K562 (cell line): ENCODE data around the gene SRRT. TPM values are rescaled to one million over a fixed set of nuclear protein-coding genes. Genes with fewer than 3 reads are reported as not detected.
A peak's percentile ranks its signal among the peaks of the same experiment; 100 is the strongest.

ENCODE experiments used
- ATF1 ChIP-seq, 2 experiments: fragments of 450-650 bp in 1 of 2; IDR thresholded peaks; 2 replicates each; pipeline ENCODE4 v1.6.1; 2016; ENCODE audit warnings: missing compliant biosample characterization in 1 of 2, missing genetic modification characterization in 1 of 2
- BRF2 ChIP-seq: IDR thresholded peaks from 3 replicates; pipeline ENCODE4 v1.6.1; 2011; ENCODE audit warnings: borderline replicate concordance, mild to moderate bottlenecking; ENCODE audit not compliant: insufficient read length, insufficient read depth
- C11orf30 ChIP-seq: fragments of 450-650 bp; IDR thresholded peaks from 2 replicates; pipeline ENCODE4 v1.6.1; 2016; ENCODE audit warnings: low read depth, mild to moderate bottlenecking
- CBX5 ChIP-seq: IDR thresholded peaks from 2 replicates; pipeline ENCODE4 v1.6.1; 2014; ENCODE audit warnings: low read depth, borderline replicate concordance
- CCAR2 ChIP-seq: fragments of 200-400 bp; formaldehyde crosslinking; IDR thresholded peaks from 2 replicates; pipeline ENCODE4 v1.6.1; 2017; ENCODE audit warnings: mild to moderate bottlenecking, low read depth, low read length
- HMG20B ChIP-seq: fragments of 250-450 bp; sonication (Bioruptor Pico); IDR thresholded peaks from 2 replicates; pipeline ENCODE4 v1.5.0; 2021; ENCODE audit warnings: mild to moderate bottlenecking
- POLR2G ChIP-seq: fragments of 200-400 bp; formaldehyde crosslinking; IDR thresholded peaks from 2 replicates; pipeline ENCODE4 v1.6.1; 2017; ENCODE audit warnings: low read depth, mild to moderate bottlenecking, antibody characterized with exemption, low read length, moderate library complexity
- SMARCB1 ChIP-seq: IDR thresholded peaks from 2 replicates; pipeline ENCODE4 v1.6.1; 2011; ENCODE audit warnings: improper control_type of control experiment, low read depth; ENCODE audit not compliant: insufficient read length
- SP2 ChIP-seq: IDR thresholded peaks from 2 replicates; pipeline ENCODE4 v1.6.1; 2011; ENCODE audit warnings: mild to moderate bottlenecking, low read depth, low read length, moderate library complexity; ENCODE audit not compliant: poor library complexity, severe bottlenecking; ENCODE audit errors: extremely low read depth
- STAT5A ChIP-seq: IDR thresholded peaks from 2 replicates; pipeline ENCODE4 v1.6.1; 2012; ENCODE audit warnings: low read length, inconsistent platforms, borderline replicate concordance
- TAF7 ChIP-seq: fragments of 450-650 bp; IDR thresholded peaks from 2 replicates; pipeline ENCODE4 v1.6.1; 2016; ENCODE audit warnings: missing genetic modification characterization, missing compliant biosample characterization
- TFE3 ChIP-seq: fragments of 450-650 bp; formaldehyde crosslinking; IDR thresholded peaks from 2 replicates; pipeline ENCODE4 v1.4.0; 2020; ENCODE audit warnings: mild to moderate bottlenecking, mixed read lengths
- THRAP3 ChIP-seq: fragments of 450-650 bp; IDR thresholded peaks from 2 replicates; pipeline ENCODE4 v1.6.1; 2016; ENCODE audit warnings: mild to moderate bottlenecking, inconsistent platforms, borderline replicate concordance
- ZNF140 ChIP-seq: fragments of 250-450 bp; sonication (Bioruptor Pico); IDR thresholded peaks from 2 replicates; pipeline ENCODE4 v1.8.0; 2021; ENCODE audit warnings: moderate library complexity, mild to moderate bottlenecking, inconsistent platforms
- ZNF224 ChIP-seq: sonication (generic); formaldehyde crosslinking; IDR thresholded peaks from 2 replicates; pipeline ENCODE4 v1.8.0; 2022; ENCODE audit warnings: mild to moderate bottlenecking, missing genetic modification reagents
- ZNF282 ChIP-seq: sonication (generic); formaldehyde crosslinking; IDR thresholded peaks from 2 replicates; pipeline ENCODE4 v1.8.1; 2023; ENCODE audit warnings: missing genetic modification reagents
- ZNF316 ChIP-seq: fragments of 450-650 bp; IDR thresholded peaks from 2 replicates; pipeline ENCODE4 v1.6.1; 2016
- ZNF76 ChIP-seq: fragments of 250-450 bp; sonication (Bioruptor Pico); IDR thresholded peaks from 2 replicates; pipeline ENCODE4 v1.4.0; 2020; ENCODE audit warnings: mild to moderate bottlenecking, moderate library complexity, borderline replicate concordance
- ZNF77 ChIP-seq: fragments of 250-450 bp; sonication (Bioruptor Pico); IDR thresholded peaks from 2 replicates; pipeline ENCODE4 v1.5.0; 2020
- ZNF79 ChIP-seq: fragments of 250-450 bp; sonication (Bioruptor Pico); IDR thresholded peaks from 2 replicates; pipeline ENCODE4 v1.4.0; 2020; ENCODE audit warnings: low read depth, mild to moderate bottlenecking, moderate library complexity
- polyA plus RNA-seq, 8 experiments: library from polyadenylated mRNA; depleted of rRNA in 4 of 8; stranded (reverse) in 5 of 8; unstranded in 3 of 8; fragments of >200 nt; fragmentation: Nextera tagmentation in 2 of 8; fragmentation: Illumina TruSeq in 1 of 8; extraction: Ambion mirVana in 2 of 8; extraction: Trizol in 1 of 8; gene quantifications; 2 replicates each; pipeline versions ENCODE4 v1.2.1 to v1.2.3, GENCODE V29; 2011 to 2014; ENCODE audit warnings: inconsistent platforms in 1 of 8, missing spikeins in 1 of 8
- total RNA-seq, 7 experiments: library from RNA; depleted of rRNA in 6 of 7; stranded (reverse); fragments of >200 nt in 6 of 7; fragmentation: Illumina TruSeq in 2 of 7; extraction: Trizol in 2 of 7; gene quantifications; 2 replicates each; pipeline versions ENCODE4 v1.2.1 to v1.2.3, GENCODE V29; 2011 to 2021; ENCODE audit warnings: low replicate concordance in 1 of 7
- TF ChIP-seq, protein P1 (sequence below): fragments of 250-450 bp; sonication (Bioruptor Pico); IDR thresholded peaks from 2 replicates; pipeline ENCODE4 v1.4.0; 2020; ENCODE audit warnings: mild to moderate bottlenecking, moderate library complexity, borderline replicate concordance
- TF ChIP-seq, protein P2 (sequence below): sonication (generic); formaldehyde crosslinking; IDR thresholded peaks from 2 replicates; pipeline ENCODE4 v1.8.0; 2022; ENCODE audit warnings: mild to moderate bottlenecking, low read depth, missing genetic modification reagents

SRRT gene
- total and polyA plus RNA-seq, 9 of the 15 experiments (the other 6 are each of a cell fraction or from before 2014, with no cell fraction given) = 10.3 to 263 (median 84.4) TPM

GRCh38 chr7:100888988-100889750, 14.3 kb downstream of the SRRT start, which contains the start of gene UFSP1 (continued):
- TF ChIP-seq SMARCB1 (no peak), SP2 (no peak), HMG20B (CRISPR knock-in tag) (no peak), TAF7 (no peak), ATF1 (CRISPR knock-in tag; IDR thresholded peaks at IDR 0.05) (no peak), ATF1 (tag; IDR thresholded peaks at IDR 0.05) (peak; percentile 62), ZNF316 (0 out of 2 replicates have a peak, but pooled peaks have one; percentile 16), CCAR2 (no peak), CBX5 (0 out of 2 replicates have a peak, but pooled peaks have one; percentile 28), ZNF224 (0 out of 2 replicates have a peak, but pooled peaks have one; percentile 44), ZNF76 (CRISPR knock-in tag) (peak; percentile 82; the same call in 1 of the 2 replicates), ZNF282 (CRISPR knock-in tag) (no peak), C11orf30 (0 out of 2 replicates have a peak, but pooled peaks have one; percentile 8), ZNF77 (0 out of 2 replicates have a peak, but pooled peaks have one; percentile 48), TFE3 (CRISPR knock-in tag) (no peak), ZNF140 (CRISPR knock-in tag) (no peak), ZNF79 (no peak), BRF2 (no peak), STAT5A (no peak; the same call in 1 of the 2 replicates), POLR2G (peak; percentile 92), THRAP3 (no peak)
- TF ChIP-seq, protein P1, sequence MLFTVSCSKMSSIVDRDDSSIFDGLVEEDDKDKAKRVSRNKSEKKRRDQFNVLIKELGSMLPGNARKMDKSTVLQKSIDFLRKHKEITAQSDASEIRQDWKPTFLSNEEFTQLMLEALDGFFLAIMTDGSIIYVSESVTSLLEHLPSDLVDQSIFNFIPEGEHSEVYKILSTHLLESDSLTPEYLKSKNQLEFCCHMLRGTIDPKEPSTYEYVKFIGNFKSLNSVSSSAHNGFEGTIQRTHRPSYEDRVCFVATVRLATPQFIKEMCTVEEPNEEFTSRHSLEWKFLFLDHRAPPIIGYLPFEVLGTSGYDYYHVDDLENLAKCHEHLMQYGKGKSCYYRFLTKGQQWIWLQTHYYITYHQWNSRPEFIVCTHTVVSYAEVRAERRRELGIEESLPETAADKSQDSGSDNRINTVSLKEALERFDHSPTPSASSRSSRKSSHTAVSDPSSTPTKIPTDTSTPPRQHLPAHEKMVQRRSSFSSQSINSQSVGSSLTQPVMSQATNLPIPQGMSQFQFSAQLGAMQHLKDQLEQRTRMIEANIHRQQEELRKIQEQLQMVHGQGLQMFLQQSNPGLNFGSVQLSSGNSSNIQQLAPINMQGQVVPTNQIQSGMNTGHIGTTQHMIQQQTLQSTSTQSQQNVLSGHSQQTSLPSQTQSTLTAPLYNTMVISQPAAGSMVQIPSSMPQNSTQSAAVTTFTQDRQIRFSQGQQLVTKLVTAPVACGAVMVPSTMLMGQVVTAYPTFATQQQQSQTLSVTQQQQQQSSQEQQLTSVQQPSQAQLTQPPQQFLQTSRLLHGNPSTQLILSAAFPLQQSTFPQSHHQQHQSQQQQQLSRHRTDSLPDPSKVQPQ (CRISPR knock-in tag) = no peak
- TF ChIP-seq, protein P2, sequence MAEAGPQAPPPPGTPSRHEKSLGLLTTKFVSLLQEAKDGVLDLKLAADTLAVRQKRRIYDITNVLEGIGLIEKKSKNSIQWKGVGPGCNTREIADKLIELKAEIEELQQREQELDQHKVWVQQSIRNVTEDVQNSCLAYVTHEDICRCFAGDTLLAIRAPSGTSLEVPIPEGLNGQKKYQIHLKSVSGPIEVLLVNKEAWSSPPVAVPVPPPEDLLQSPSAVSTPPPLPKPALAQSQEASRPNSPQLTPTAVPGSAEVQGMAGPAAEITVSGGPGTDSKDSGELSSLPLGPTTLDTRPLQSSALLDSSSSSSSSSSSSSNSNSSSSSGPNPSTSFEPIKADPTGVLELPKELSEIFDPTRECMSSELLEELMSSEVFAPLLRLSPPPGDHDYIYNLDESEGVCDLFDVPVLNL = peak; percentile 73; the same call in 1 of the 2 replicates
